ENCODE results near the gene CMTR2.
A peak's percentile ranks its signal among the peaks of the same experiment; 100 is the strongest.
"Not testable (repeated sequence)": the region's sequence is repeated elsewhere in the genome, so short reads cannot be mapped to it uniquely, and the experiment has no call there.

The CMTR2 gene

DNA sequence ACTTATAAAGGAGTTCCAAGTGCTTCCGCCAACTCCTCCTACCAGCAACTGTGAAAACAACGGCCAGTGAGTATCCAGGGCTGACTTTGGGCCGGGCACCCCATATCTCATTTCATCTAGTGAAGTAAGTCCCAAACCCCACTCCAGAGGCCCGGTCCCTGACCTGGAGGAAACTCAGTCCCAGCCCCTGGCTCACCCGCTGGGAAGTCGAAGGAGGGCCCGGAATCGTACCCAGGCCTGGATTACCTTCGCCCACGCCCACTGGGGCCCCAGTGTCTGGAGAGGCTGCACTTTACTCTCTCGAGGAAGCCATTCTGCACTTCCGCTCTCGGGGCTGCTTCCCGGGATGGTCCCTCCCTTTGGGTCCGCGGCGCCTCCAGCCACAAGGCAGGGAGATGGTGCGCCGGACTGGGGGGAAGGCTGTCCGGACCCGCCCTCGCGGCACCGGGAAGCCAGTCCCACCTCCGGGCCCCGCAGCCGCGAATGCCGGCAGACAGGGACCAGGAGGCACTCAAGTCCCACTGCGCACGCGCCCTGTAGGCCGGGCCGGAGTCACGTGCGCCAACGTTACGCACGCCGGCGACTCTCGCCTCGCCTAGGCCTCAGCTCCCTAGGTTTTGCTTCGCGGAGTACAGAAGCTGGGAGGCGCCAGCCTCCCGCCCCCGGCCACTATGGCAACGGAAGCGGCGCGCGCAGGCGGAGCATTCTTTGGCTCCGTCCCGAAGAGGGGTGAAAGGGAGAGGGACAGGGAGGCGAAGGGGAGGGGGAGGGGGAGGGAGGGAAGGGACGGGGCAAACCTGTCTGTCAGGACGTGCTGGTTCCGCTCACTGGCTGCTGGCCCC is at the start of gene CMTR2:
Gene CMTR2 (minus strand): TSS at position 513 of the 842 bp plus-strand sequence. CDS start 3,482 bp downstream, outside the sequence.
- DNase-seq (ENCODE audit: low spot score): peak; percentile 95

DNA sequence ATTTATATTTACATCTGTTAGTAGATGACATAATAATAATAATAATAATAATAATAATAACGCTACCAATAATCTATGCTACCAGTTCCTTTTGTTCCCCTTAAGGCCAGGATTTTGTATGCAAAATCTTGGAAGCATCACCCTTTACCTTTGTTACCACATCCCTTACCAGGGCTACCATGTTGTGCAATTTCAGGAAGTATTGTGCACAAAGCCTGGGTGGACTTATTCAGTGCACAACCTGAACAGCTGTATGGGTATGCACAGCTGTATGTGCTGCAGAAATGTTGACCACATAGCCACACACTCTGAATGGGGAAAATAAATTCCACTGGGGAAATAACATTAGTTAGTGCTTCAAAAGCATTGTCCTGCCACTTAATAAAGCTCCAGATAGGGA is 49.4 kb upstream of the CMTR2 start:
- no peak for DNase-seq (ENCODE audit: low spot score)

- DNase-seq (ENCODE audit: low spot score): no peak
Observed at GRCh38 chr16:71338193-71338592, 49.0 kb upstream of the CMTR2 start.

GRCh38 chr16:71337631-71338030 is 48.4 kb upstream of the CMTR2 start:
- no peak for DNase-seq (ENCODE audit: low spot score)

DNA sequence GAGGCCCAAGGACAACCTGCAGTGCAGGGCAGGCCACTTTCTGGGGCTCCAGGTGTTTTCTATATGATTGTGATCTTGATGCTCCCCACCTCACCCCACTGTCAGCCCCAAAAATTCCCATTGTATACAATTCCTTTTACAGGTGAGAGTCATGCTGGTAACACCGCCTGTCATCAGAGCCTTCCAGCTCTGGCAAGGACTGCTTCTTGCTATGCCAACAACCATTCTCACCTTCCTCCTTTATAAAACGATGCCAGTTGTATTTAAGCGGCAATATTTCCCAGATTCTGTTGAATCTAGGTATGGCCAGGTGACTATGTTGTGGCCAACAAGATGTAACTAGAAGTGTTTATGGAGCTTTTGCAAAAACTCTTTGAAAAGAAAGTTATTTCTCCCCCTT is 38.9 kb upstream of the CMTR2 start:
- DNase-seq (ENCODE audit: low spot score): no peak

- no peak for DNase-seq (ENCODE audit: low spot score)
Observed at GRCh38 chr16:71327720-71328119, 38.5 kb upstream of the CMTR2 start.

GRCh38 chr16:71319999-71320398 is 30.8 kb upstream of the CMTR2 start:
- no peak for DNase-seq (ENCODE audit: low spot score)

GRCh38 chr16:71315269-71315668 is 26.1 kb upstream of the CMTR2 start:
- DNase-seq (ENCODE audit: low spot score): no peak

DNA sequence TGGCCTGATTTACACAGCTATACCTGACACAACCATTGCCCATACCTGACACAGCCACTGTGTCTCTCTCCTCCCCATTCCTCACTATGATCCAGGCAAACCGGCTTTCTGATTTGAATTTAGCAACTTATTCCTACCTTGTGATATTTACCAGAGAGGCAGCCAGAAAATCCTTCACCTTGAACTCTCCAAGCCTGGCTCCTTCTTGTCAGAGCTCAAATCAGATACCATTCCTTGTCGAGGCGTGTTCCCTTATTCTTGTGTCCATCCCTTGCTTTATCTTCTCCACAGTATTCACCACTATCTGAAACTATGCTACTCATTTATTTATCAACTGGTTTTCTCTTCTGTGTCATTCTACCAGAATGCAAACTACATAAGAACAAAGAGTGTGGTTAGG is 24.4 kb upstream of the CMTR2 start:
- not testable (repeated sequence) for DNase-seq (ENCODE audit: low spot score)

DNA sequence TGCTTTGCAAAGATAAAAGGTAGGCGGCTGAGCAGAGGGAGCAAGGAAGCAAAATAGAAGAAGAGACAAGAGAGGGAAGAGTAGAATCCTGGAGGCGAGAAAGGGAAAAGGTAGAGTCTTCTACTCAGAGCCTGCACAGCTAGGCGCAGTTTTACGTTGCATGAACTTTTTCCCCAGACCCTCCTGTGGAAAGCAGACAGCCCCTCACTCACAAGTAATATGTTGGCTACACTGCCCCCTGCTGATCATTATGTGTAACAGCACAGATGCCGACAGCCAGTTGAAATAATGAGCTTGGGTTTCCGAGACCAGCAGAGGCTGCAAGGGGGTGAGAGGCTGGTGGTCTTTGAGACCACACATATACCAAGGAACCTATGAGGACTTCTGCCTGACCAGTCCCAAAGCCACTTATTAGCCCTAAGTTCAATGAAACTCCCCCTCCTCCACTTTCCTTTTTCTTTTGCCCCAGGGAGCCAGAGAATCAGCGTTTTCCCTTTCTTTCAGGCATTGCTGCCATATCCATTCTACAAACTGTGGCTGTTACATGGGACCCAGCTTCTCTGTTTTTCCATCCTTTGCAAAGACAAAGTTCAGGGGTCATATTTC is 22.5 kb upstream of the CMTR2 start:
- DNase-seq (ENCODE audit: low spot score): peak; percentile 6

DNA sequence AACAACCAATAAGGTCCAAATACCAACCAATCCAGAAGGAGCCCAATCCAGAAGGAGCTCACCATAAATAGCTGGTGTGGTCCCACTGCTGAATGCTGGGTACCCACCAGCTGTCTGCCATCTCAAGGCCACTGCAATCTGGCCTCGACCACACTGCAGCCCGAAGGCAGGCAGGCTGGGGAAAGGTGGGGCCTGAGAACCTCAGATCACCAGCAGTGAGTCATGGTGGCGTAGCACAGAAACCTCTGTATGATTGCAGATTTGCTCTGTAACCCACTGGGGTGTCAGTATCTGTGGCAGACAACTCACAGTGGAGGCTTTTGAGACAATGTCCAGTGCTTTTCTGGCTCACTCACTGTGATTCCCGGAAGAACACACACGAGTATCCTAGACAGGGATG is 14.7 kb upstream of the CMTR2 start:
- DNase-seq (ENCODE audit: low spot score): no peak

GRCh38 chr16:71297341-71297634 is 8.1 kb upstream of the CMTR2 start:
- DNase-seq (ENCODE audit: low spot score): no peak

GRCh38 chr16:71296584-71297340 is 7.6 kb upstream of the CMTR2 start:
- DNase-seq (ENCODE audit: low spot score): no peak

DNA sequence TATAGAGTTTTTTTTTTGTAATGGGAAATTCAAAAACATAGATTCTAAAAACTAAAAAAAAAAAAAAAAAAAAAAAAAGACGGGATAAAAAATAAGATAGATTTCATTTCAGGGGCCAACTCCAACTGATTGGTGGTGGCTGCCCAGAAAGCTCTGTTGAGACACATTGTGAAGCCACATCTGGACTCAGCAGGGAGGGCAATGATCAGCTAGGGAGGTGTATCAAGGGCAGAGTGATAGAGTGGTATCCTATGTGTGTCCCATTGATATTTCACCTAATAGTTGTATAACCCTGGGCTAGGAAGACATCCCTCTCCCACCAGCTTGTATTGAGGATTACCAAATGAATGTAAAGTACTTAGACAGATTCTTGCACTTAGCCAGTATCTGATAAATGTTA is 6.7 kb upstream of the CMTR2 start:
- no peak for DNase-seq (ENCODE audit: low spot score)

DNA sequence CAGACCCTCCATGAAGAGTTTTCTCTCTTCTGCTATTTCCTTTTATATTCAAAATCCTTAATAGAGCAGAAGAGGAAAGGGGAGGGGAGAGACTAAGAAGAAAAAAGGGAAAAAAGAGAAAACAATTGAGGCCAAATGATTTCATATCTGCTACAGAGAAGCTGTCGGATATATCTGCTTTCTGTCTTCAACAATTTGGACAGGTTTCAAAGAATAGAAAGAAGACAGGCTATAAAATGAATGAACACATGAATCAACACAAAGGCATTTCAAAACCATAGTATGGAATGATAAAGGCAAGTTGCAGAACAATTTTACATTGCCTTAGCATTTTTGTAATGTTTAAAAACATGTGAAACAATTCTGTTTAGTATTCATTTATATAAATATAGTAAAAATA is 4.7 kb upstream of the CMTR2 start:
- DNase-seq (ENCODE audit: low spot score): no peak

- not testable (repeated sequence) for DNase-seq (ENCODE audit: low spot score)
Observed at GRCh38 chr16:71292095-71292494, 2.9 kb upstream of the CMTR2 start.

DNA sequence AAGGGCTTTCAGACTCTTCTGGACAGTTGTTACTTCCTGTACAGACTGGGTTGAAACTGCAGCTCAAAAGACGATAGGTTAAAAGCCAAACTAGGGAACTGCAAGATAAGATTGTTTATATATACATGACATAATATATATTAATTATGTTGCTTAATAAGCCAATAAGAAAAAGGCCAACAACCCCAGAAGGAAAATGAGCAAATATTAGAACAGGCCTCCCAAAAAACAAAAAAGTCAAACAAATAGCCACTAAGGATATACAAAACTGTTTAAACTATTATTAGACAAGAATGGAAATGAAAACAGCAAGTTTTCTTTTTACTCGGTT is 495 bp upstream of the CMTR2 start:
- no peak for DNase-seq (ENCODE audit: low spot score)

DNA sequence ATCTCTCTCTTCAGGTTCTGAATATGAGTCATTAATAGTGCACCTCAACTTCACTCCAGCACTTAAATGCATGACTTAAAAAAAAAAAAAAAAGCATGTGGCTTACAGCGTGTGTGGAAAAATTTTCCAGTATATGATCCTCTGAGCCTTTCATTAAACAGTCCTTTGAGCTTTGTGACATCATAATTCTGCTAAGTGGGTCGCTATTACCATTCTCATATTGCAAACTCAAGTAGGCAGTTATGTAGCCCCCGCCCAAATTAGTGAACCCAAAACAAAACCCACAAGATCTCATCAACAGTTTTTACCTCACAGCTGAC is 672 bp downstream of the CMTR2 start:
- no peak for DNase-seq (ENCODE audit: low spot score)

DNA sequence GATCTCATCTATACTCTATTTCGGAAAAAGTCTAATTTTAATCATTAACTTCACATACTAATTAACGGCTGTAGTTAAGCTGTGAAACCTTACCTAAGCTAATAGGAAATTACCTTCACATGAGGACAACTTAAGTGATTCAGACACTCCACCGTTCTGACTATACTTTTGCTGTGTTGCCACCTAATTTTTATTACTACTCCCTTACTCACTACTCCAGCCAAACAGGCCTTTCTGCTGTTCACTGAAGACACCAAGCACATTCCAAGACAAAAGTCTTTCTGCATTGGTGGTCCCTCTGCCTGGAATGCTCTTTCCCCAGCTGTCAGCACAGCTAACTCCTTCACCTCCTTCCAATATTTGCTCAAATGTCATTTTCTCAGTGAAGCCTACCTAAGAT is 1.3 kb downstream of the CMTR2 start:
- no peak for DNase-seq (ENCODE audit: low spot score)

DNA sequence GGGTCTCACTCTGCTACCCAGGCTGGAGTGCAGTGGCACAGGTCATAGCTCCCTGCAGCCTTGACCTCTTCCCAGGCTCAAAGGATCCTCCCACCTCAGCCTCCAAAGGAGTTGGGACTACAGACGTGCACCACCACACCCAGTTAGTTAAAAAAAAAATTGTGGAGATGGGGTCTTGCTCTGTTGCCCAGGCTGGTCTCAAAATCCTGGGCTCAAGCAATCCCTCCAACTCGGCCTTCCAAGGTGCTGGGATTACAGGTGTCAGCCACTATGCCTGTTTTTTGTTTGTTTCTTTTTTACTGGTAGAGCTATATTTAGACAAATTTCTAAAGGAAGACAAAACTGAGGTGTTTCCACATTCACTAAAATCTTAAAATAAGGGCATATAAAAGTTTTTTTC is 1.7 kb downstream of the CMTR2 start:
- DNase-seq (ENCODE audit: low spot score): no peak

DNA sequence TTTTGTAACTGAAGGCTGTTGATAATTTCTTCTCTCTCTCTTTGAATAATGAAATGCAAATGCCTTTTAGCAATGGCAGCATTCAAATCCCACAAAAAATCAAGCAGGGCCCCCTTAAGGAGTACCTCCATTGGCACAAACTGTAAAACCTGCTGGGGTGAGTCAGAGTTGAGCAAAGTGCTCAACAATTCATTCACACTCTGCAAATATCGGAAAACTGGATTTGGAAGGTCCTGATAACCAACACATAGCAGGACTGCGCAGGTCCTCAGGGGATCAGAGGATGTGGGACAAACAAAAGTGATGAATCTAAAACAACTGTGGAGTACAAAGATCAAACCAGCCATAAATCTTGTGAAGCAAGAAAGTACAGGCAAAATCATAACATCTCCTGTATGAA is 5.6 kb downstream of the CMTR2 start:
- no peak for DNase-seq (ENCODE audit: low spot score)

DNA sequence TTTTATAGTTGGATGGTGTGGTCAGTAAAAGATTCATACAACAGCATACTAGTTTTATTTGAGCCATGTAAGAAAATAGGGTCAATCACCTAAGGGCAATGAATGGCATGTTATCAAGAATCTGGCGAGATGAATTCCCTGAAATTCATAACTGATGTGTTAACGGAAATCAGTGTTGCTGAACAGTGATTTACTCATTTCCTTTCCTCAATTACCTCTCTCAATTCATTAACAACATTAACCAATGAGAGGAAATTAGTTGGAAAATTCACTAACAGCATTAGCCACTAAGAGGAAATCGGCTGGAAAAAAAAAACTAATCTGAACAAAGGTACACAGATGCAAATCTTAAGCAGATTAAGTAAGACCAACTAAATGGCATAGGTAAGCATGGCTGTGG is 6.3 kb downstream of the CMTR2 start:
- DNase-seq (ENCODE audit: low spot score): peak; percentile 7

- no peak for DNase-seq (ENCODE audit: low spot score)
Observed at GRCh38 chr16:71276589-71277334, 12.4 kb downstream of the CMTR2 start.

All from kidney capillary endothelial cell (primary cell).